Body of pancreas (tissue), 4 donors: ENCODE results near the gene SPP2.

Source experiments
- CTCF ChIP-seq, 7 experiments: fragments of 450-650 bp in 4 of 7; fragments of 200-600 bp in 3 of 7; sonication (generic) in 3 of 7; IDR thresholded peaks; one replicate each; pipeline ENCODE4 v1.5.1; 2016 to 2019; ENCODE audit warnings: antibody characterized with exemption in 7 of 7
- POLR2A ChIP-seq, 3 donors: fragments of 450-650 bp; IDR thresholded peaks; one replicate each; pipeline ENCODE4 v1.6.1; 2016; ENCODE audit warnings: antibody characterized with exemption in 3 of 3, mild to moderate bottlenecking in 2 of 3

GRCh38 chr2:234126146-234126470, 75.6 kb downstream of the SPP2 start:
- TF ChIP-seq CTCF (IDR thresholded peaks at IDR 0.05) (no peak), POLR2A (IDR thresholded peaks at IDR 0.05) (no peak)
